GM19372 (cell line): ENCODE measurements around the gene NDUFAF8.

Source experiments
- ATAC-seq: cut with Tn5 transposase; IDR thresholded peaks from one replicate; pipeline ENCODE4 v1.9.1; 2021; ENCODE audit warnings: mild to moderate bottlenecking, low read depth, moderate library complexity; ENCODE audit not compliant: unreplicated experiment

The NDUFAF8 gene

DNA sequence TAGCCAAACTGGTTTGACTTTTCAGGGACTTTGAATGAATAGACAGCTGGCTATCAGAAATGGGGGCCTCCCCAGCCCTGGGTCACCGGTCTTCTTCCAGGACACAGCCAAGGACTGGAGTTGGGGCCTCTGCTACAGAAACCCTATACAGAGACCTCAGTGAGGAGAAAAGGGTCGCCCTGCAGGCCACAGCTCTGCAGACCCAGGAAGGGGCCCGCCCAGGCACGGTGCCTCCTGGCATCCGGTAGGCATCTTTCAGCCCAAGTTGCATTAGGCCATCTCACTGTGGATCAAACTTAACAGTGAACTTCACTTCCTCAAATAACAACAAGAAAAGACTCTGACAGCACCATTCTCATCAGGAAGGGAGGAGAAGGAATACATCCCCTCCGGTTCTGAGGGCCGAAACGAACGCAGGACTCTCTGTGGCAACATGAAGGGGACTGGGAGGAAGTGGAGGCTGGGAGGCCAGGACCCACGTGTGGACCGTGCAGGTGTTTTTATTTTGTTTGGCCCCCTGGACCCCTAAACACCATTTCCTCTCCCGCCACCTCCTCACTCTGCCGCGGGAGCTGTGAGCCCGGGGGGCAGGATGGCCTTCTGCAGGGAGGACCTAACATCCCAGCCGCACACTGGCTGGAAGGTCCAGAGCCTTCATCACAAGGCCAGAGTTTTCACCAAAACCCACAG is 48.8 kb downstream of the NDUFAF8 start:
- ATAC-seq: no peak

- no peak for ATAC-seq
Observed at GRCh38 chr17:81288715-81289114, 49.6 kb downstream of the NDUFAF8 start.

- no peak for ATAC-seq
Observed at GRCh38 chr17:81289627-81290026, 50.5 kb downstream of the NDUFAF8 start.

DNA sequence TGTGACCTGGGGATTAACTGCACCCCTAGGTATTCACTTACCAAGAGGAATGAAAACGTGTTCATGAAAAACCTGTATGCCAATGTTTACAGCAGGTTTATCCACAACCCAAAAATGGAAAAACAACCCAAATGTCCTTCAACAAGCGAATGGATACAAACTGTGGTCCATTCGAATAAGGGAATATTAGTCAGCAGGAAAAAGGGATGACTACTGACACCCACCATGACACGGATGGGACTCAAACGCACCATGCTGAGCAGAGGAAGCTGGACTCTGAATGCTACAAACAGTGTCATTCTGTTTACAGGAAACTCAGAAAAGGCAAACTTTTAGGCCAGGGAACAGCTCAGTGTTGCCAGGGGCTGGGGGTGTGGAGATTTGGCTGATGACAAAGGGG is 51.1 kb downstream of the NDUFAF8 start:
- ATAC-seq: no peak
